H7 (cell line): ENCODE results near the gene YEATS2. TPM values are rescaled to one million over a fixed set of nuclear protein-coding genes. Genes with fewer than 3 reads are reported as not detected.
"Not testable (repeated sequence)": the region's sequence is repeated elsewhere in the genome, so short reads cannot be mapped to it uniquely, and the experiment has no call there.

ENCODE experiments used
- DNase-seq: peaks from one replicate; pipeline ENCODE4 v3.0.0; 2012
- H3K27me3 ChIP-seq: 2 replicates; pipeline ENCODE4 v1.6.0; 2011; ENCODE audit warnings: mild to moderate bottlenecking, low read length; ENCODE audit not compliant: control insufficient read depth, insufficient read depth
- H3K36me3 ChIP-seq: replicated peaks from 2 replicates; pipeline ENCODE4 v1.5.1; 2011; ENCODE audit warnings: low read length; ENCODE audit not compliant: control insufficient read depth, insufficient read depth
- H3K4me3 ChIP-seq: 2 replicates; pipeline ENCODE4 v1.5.1; 2011; ENCODE audit warnings: low read depth, mild to moderate bottlenecking, control low read depth, low read length, moderate library complexity; ENCODE audit not compliant: insufficient read depth
- total RNA-seq: library from RNA; depleted of rRNA; stranded (reverse); fragments of >200 nt; shearing (Covaris generic); gene quantifications from 2 replicates; pipeline ENCODE4 v1.2.3, GENCODE V29; 2014; rRNA removed

The YEATS2 gene
- 46.5 and 58.7 TPM in 2 replicates for total RNA-seq

GRCh38 chr3:183697610-183698317 is at the start of gene YEATS2:
YEATS2 (plus strand) TSS chr3:183697797; CDS start chr3:183715163, 17,366 bp downstream.
- Histone ChIP-seq H3K27me3 (no peaks in the 10 kb centered on the region), H3K4me3 (peak within 1 kb of the TSS; percentile 92), H3K36me3 (0 out of 2 replicates have a peak, but pooled peaks cover 1% of the 10 kb centered on the region)
- DNase-seq = peak; percentile 99

DNA sequence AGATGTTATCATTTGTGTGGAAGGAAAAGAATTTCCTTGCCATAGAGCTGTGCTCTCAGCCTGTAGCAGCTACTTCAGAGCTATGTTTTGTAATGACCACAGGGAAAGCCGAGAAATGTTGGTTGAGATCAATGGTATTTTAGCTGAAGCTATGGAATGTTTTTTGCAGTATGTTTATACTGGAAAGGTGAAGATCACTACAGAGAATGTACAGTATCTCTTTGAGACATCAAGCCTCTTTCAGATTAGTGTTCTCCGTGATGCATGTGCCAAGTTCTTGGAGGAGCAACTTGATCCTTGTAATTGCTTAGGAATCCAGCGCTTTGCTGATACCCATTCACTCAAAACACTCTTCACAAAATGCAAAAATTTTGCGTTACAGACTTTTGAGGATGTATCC is 47.0 kb upstream of the YEATS2 start:
- no peaks in the 10 kb centered on the region for H3K27me3 ChIP-seq
- H3K4me3 ChIP-seq = no peak overlapping the region
- no peak for DNase-seq
- peaks cover 8% of the 10 kb centered on the region for H3K36me3 ChIP-seq

GRCh38 chr3:183653209-183654064 is 44.2 kb upstream of the YEATS2 start:
- H3K27me3 ChIP-seq = no peaks in the 10 kb centered on the region
- no peak for DNase-seq
- H3K36me3 ChIP-seq = peaks cover 8% of the 10 kb centered on the region
- no peak overlapping the region for H3K4me3 ChIP-seq

GRCh38 chr3:183654727-183655126 is 42.9 kb upstream of the YEATS2 start:
- DNase-seq = no peak
- Histone ChIP-seq H3K4me3 (no peak overlapping the region), H3K27me3 (no peaks in the 10 kb centered on the region), H3K36me3 (peaks cover 8% of the 10 kb centered on the region)

GRCh38 chr3:183662099-183662498 is 35.5 kb upstream of the YEATS2 start:
- no peak for DNase-seq
- Histone ChIP-seq H3K4me3 (no peak overlapping the region), H3K36me3 (peaks cover 6% of the 10 kb centered on the region), H3K27me3 (no peaks in the 10 kb centered on the region)

DNA sequence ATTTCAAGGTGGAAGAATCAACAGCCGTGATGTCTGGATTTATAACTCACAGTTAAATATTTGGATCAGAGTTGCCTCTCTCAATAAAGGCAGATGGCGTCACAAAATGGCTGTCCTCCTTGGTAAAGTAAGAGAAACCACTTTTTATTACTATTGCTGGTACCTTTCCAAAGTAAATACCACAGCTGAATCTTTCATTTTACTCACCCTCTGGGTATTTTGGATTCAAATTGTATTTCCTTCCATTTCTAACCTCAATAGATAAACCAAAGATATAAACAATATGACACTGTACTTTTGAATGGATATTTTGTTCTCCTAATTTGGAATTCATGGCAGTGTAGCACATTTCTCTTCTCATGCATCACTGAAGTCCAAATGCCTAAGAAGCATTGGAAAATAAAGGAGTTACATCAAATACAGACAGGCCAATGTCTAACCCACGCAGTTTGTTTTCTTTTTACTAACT is 32.6 kb upstream of the YEATS2 start:
- no peak for DNase-seq
- H3K27me3 ChIP-seq = no peaks in the 10 kb centered on the region

GRCh38 chr3:183680061-183680460 is 17.5 kb upstream of the YEATS2 start:
- H3K4me3 ChIP-seq = no peak overlapping the region
- no peak for DNase-seq
- H3K27me3 ChIP-seq = no peaks in the 10 kb centered on the region
- H3K36me3 ChIP-seq = no peaks in the 10 kb centered on the region

More for the DNA sequence above, 32.6 kb upstream of the YEATS2 start:
- H3K4me3 ChIP-seq = no peak overlapping the region
- H3K36me3 ChIP-seq = peaks cover 11% of the 10 kb centered on the region

DNA sequence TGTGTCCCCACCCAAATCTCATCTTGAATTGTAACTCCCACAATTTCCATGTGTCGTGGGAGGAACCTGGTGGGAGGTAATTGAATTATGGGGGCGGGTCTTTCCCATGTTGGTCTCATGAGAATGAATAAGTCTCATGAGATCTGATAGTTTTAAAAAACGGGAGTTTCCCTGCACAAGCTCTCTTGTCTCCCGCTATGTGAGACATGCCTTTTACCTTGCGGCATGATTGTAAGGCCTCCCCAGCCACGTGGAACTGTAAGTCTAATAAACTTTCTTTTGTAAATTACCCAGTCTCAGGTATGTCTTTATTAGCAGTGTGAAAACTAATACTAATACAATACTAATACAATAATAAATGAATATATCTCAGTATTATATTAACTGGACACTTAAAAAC is 9.9 kb upstream of the YEATS2 start:
- Histone ChIP-seq H3K36me3 (no peaks in the 10 kb centered on the region), H3K4me3 (no peak overlapping the region)

DNA sequence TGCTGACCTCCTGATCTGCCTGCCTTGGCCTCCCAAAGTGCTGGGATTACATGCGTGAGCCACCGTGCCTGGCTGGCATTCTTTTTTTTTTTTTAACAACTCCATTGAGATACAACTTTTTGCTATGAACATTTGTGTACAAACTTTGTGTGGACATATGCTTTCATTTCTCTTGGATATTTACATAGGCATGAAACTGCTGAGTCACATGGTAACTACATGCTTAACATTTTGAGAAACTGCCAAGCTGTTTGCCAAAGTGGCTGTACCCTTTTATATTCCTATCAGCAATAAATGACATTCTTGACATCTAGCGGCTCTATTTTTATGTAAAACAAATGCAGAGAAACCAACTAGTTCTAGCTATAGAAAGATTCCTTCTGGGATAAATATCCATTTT is 8.7 kb upstream of the YEATS2 start:
- H3K36me3 ChIP-seq = no peaks in the 10 kb centered on the region
- H3K27me3 ChIP-seq = no peaks in the 10 kb centered on the region
- DNase-seq = no peak
- H3K4me3 ChIP-seq = no peak overlapping the region

More for the DNA sequence above, 9.9 kb upstream of the YEATS2 start:
- no peaks in the 10 kb centered on the region for H3K27me3 ChIP-seq
- DNase-seq = no peak

DNA sequence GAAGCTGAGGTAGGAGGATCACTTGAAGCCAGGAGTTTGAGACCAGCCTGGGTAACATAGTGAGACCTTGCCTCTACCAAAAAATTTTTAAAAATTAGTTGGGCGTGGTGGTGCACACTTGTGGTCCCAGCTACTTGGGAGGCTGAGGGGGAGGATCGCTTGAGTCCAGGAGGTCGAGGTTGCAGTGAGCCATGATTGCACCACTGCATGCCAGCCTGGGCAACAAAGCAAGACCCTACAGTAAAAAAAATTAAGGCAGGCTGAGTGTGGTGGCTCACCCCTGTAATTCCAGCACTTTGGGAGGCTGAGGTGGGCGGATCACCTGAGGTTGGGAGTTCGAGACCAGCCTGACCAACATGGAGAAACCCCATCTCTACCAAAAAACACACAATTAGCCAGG is 8.0 kb upstream of the YEATS2 start:
- H3K27me3 ChIP-seq, H3K36me3 ChIP-seq, DNase-seq, H3K4me3 ChIP-seq: not testable (repeated sequence)

DNA sequence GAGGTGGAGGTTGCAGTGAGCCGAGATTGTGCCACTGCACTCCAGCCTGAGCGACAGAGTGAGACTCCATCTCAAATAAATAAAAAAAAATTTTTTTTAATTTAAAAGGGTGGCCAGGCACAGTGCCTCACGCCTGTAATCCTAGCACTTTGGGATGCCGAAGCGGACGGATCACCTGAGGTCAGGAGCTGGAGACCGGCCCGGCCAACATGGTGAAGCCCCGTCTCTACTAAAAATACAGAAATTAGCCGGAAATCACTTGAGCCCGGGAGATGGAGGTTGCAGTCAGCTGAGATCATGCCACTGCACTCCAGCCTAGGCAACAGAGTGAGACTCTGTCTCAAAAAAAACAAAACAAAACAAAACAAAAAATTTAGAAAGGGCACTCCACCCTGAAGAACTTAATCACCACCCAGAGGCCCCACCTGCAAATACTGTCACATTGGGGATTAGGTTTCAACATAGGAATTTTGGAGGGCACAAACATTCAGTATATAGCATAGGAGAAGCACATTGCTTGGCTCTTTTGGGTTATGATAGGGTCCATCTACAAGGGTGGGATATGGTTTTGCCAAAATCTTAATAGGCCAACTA is 7.1 kb upstream of the YEATS2 start:
- no peak overlapping the region for H3K4me3 ChIP-seq
- H3K36me3 ChIP-seq = no peaks in the 10 kb centered on the region
- DNase-seq = no peak
- no peaks in the 10 kb centered on the region for H3K27me3 ChIP-seq

DNA sequence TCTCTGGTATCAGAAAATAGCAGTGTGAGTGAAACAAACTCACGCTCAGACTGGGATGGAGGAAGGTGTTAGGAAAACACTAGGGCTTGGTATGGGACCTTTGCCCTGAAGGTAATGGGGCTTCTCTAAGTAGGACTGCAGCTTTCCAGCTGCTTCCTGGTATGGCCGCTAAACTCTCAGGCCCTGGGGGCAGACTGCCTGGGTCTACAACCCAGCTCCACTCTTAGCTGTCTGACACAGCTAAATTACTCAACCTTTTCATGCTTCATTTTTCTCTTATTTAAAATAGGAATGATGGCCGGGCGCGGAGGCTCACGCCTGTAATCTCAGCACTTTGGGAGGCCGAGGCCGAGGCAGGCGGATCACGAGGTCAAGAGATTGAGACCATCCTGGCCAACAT is 5.2 kb upstream of the YEATS2 start:
- DNase-seq = peak; percentile 17
- Histone ChIP-seq H3K27me3 (no peaks in the 10 kb centered on the region), H3K36me3 (no peaks in the 10 kb centered on the region), H3K4me3 (no peak overlapping the region)

DNA sequence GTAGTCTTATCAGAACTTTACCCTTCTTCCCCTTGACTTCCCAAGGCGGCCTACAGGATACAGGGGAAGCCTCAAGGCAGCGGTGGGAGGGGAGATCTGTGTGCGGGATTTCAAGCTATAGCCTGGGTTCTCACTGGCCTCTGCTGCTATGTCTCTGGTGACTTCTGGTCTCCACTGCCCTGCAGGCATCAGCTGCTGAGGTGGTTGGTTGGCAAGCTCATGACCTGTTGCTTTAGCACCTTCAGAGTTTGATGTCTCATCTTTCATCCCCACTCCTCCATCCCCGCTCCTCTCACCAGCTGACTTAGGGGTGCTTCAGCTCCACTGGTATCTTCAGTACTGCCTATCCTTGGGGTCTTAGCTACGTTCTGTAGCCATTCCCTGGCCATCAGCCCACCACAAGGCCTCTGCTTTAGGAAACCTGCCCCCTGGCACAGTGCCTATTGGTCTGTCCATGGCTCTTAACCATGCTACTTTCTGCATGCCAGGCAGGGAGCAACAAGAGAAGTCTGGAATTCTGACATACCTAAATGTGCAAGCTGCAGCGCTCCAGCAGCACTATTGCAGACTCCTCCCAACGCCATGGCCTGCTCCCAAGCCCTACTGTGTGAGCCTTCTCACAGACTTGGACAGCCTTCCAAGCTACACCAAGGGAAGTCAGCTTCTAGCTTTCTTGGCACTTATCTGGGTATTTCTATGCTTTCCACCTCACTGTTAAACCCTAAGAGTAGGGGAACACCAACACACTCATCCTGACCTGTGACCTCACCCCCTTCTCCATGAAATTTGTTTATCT is 1.8 kb upstream of the YEATS2 start:
- H3K4me3 ChIP-seq = no peak overlapping the region
- H3K27me3 ChIP-seq = no peaks in the 10 kb centered on the region
- H3K36me3 ChIP-seq = no peaks in the 10 kb centered on the region
- no peak for DNase-seq

DNA sequence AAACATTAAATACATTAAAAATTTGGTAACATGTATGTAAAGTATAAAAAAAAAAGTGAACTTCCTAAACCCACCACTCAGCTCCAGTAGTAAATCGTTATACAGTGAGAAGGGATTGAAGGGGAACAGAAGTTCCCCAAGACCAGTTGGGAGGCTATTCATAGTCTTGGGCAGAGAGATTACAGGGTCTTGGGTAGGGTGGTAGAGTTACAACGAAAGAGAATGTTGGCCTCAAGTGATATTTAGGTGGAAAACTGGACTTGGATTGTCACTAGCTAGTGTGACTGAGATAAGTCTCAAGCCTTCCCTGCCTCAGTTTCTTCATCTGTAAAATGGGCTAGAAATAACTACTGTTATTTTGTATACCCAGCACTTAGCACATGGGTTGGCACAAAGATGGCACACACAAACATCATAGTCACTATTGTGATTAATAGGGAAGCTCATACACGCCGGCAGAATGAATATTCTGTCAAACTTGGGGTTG is 431 bp upstream of the YEATS2 start:
- Histone ChIP-seq H3K36me3 (0 out of 2 replicates have a peak, but pooled peaks cover 1% of the 10 kb centered on the region), H3K4me3 (peak overlapping the region; percentile 25), H3K27me3 (no peaks in the 10 kb centered on the region)
- no peak for DNase-seq
